CD4-positive, alpha-beta T cell treated with Interferon gamma for 1 hour (primary cell): Measurements from ENCODE around the gene CFAP45.

Source experiments
- DNase-seq: peaks from one replicate; pipeline ENCODE4 v3.0.0-alpha.2; 2020

Gene CFAP45

DNA sequence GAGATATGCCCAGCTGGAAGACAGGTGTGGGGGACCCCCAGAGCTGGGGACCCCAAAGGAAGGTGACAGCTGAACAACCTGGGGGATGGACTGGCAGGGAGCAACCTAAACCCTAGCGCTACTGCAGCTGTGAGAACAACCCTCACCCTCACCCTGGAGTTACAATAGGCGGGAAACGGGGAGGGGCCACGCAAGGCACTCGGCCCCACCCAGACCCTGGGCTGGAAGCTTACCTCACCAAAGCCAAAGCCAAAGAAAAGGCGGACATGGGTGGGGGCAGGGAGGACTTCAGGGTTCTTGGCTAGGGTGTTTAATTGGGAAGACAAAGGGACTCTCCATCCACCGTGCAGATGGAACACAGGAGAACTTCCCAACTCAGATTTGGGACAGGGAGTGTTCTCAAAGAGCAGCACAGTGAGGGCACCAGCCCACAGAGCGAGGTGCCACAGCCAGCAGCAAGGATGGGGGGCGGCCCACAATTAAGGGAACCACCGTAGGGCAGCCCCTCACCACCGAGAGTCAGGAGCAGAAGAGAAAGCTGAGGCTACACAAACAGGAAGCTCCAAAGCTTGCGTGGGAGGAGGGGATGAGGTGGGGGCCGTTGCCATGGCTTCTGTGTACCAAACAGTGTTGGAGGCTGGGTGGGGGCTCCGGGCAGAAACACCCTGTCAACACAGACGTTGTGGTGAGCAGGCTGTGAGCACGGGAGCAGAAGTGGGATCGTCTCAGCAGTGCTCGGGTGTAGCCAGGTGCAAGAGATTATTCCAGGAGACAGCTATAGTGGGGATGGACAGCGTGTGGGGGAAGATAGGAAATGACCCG, 23.4 kb upstream of the CFAP45 start:
- DNase-seq, result peak; percentile 98

DNA sequence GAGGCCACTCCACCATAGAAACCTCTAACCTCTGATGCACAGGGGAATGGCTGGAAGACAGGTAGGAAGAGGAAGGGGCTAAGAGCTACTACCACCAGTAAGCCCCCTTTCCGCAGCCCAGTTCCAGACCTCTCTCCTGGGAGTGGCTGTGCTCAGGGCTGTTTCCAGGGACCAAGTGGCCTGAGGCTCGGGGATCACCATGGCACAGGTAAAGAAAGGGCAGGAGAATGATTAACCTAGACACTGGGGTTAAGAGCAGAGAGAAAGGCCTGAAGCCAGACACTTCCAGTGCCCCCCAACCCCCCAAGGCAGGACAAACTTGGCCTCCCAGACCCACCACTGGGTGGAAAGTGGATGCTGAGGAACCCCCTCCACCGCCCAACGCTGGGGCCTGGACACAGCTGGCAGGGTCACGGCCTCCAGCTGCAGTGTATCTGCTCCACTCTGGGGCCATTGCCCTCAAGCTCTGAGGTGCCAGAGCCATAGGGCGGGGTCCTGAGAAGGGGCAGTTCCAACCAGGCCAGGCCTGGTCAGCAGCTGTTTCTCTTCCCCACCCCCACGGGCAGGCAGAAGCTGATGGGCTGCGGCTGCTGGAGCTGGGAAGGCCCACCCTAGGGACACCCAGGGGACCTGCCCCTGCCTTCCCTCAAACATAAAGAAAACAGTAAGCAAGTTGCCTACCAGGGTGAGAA, 22.7 kb upstream of the CFAP45 start:
- DNase-seq, result peak; percentile 53

DNA sequence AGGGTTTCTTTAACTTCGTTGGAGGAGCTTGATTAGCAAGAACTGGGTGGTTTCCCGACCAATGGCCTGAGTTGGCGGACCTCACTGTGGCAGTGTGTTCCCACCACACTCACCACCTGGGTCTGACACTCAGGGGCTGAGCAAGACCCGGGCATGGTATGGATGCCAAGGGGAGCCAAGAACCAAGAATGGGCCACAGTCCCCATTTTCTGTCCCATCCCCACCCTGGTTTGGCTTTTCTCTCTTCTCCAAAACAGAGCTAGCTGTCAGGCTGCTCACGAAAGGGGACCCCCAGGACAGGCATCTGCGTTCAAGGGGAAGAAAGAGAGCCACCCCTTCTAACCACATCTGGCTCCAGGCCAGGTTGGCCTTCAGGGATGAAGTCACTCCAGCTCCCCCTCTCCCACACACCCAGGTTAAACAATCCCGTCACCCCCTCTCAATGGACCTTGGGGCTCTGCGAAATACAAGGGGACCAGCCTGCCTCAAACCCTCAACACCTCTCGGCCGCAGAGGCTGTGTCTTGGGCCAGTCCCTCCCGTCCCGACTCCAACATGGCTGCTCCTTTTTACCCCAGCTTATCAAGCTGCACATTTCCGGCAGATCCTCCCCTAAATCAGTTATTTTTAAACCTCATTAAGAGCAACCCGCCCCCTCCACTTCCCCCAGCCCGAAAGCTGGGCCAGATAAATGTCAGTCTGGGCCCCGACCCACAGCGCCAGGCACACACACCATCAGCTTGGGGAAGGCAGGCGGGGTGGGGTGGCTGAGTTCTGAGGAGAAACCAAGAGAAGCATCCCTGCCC, 21.9 kb upstream of the CFAP45 start:
- DNase-seq, result peak; percentile 66

DNA sequence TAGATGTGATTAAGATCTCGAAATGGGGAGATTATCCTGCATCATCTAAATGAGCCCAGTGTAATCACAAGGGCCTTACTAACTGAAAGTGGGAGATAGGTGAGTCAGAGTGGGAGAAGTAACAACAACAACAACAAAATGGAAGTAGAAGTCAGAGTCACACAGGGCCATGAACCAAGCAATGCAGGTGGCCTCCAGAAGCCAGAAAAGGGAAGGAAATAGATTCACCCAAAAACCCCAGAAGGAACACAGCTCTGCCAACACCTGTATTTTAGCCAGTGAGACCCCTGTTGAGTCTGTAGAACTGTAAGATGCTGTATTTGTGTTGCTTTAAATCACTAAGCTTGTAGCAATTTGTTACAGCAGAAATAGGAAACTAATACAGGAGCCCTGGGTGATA, 21.3 kb upstream of the CFAP45 start:
- DNase-seq, result peak; percentile 57

DNA sequence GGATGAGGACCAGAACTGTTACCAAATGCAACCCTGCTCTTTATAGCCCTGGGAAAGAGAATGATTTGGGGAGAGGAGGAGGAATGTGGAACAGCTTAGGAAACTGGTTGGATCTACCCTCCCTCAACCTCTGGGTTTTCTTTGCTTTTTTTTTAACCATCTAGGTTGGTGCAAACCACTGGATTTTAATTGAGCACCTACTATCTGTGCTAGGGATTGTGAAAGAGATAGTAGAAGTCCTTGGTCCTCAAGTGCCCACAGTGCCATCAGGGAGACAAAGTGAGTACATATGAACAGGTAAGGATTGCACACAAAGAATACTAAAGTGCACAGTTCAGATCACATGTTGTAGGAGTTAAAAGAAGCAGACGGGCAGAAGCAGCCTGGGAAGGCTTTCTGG, 20.7 kb upstream of the CFAP45 start:
- no peak for DNase-seq

DNA sequence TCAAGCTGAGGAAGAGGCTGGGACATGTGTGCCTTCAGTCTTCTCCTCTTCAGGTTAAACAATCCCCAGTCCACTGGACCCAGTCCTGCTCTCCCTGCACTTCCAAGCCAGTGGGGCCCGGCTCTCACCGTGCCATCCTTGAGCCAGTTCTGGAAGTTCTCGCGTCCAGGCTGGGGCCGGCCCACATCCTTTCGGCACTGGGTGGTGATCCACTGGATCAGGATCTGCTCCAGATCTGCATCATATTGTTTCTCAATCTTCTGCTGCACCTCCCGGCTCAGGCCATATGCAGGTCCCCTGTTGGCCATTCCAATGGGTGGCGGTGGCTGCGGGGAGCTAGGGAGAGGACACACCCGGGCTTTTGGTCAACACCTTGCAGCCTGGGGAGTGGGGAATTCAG, 20.2 kb upstream of the CFAP45 start:
- no peak for DNase-seq

DNA sequence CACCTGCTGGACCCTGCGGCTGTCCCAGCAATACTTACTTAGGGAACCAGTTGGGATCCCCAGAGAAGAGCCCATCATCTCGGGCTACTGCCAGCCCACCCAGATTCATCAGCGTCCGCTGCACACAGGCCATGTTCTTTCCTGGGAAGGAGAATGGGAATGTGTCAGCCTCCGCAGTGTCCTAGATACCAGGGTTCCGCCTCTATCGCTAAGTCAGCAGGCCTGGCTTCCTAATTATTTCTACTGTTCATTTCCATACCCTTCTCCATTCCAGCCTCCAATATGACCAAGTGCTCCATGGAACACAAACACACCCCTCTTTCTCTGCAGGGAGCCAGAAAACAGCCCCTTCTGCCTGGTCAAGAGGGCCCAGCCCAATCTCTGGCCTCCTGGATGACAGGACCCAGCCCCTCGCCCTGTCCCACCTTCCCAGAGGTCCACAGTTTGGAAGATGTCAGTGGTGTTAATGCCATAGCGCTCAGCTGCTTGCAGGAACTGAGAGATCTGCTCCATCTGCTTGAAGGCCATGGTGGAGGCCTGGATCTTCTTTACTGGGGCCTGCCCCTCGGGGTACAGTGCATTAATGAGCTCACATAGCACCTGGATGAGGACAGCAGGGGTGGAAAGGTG, 19.4 kb upstream of the CFAP45 start:
- DNase-seq, result no peak

DNA sequence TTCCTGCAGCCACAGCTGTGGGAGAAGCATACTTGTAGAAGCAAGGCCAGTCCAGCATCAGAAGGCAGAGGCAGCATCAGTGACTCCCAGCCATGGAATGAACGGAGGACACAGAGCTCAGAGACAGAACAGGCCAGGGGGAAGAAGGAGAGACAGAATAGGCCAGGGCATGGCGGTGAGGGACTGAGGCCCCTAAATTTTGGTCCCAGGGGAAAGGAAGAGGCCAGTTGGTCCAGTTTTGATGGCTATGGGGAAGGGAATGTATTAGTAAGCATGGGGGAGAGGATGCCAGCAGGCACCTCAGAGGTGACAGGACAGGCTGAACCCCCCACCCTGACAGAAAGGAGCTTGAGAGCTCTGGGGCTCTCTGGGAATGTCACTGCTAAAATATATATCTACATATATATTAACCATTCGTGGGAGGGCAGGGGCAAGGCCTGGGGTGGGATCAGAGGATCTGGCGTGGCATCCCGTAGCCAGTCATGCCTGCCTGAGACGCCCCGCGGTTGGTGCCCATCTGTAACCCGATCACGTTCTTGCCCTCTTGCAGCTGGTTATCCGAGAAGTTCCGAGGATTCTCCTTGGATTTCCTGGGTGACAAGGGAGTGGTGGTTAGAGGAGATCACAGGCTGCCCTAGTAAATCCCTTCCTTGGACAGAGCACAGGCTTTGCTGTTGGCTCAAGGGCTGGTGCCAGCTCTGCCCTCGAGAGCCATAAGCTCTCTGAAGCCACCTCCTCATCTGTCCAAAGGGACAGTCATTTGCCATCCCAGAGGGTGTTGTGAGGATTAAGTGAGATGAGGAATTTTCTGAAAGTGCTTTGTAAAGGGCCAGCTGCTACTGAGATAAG, 18.6 kb upstream of the CFAP45 start:
- DNase-seq, result no peak

DNA sequence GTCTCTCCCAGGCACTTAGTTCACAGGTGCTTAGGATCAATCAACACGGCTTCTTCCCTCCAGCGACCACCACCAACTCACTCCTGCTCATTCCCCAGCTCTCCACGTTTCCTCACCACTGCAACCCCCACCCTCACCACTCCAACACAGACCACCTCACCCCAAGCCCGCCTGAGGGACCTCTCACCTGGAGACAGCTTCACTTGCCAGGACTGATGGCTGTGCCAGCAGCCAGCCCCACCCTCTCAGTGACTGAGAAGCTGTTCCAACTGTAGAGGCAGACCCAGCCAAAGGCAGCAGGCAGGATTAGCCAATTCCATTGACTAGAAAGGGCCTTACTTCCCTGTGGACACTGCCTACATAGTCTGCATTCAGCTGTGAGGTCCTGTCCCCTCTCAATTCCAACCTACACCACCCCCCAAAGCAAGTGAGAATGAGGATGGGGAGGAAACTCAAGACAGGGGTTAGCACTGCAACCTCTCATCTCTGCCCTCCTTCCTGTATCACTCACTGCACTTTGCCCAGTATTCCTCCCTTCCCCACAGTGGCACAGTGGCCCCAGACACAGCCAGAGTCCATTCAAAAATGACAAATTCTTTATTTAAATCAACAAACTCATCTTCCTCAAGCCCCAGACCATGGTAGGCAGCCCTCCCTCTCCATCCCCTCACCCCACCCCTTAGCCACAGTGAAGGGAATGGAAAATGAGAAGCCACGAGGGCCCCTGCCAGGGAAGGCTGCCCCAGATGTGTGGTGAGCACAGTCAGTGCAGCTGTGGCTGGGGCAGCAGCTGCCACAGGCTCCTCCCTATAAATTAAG, 17.8 kb upstream of the CFAP45 start:
- DNase-seq, result no peak

DNA sequence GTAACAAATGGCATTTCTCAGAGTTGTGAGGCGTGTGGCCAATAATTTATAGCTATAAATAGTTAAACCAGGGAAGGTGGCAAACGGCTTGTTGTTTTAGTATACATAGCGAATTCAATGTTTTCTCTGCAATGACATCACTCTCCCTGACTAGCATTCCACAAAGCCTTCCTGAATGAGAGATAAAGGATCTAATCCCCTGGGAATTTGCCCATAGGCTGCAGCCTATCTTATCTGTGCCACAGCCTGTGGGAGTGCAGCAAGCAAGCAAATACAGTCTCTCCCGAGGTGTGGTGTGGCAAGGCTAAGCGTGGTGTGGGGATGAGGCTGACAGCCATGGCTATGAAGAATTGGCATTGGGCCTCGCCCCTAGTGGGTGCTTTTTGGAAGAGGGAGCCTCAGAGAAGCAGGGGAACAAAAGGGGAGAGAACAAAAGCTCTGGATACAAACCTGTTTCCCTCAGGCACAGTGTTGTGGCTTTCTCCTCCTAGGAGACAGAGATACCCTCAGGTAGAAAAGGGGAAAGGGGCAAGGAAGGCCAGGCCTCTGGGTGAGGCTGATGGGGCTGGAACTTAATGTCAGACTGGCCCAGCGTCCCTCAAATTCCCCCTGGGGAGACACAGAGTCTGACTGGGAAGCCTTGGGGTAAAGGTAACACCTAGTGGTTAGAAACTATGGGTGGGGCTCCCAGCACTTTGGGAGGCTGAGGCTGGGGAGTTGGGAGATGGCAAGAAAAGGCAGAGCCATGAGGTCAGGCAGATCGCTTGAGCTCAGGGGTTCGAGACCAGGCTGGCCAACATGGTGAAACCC, 16.5 kb upstream of the CFAP45 start:
- DNase-seq, result no peak

DNA sequence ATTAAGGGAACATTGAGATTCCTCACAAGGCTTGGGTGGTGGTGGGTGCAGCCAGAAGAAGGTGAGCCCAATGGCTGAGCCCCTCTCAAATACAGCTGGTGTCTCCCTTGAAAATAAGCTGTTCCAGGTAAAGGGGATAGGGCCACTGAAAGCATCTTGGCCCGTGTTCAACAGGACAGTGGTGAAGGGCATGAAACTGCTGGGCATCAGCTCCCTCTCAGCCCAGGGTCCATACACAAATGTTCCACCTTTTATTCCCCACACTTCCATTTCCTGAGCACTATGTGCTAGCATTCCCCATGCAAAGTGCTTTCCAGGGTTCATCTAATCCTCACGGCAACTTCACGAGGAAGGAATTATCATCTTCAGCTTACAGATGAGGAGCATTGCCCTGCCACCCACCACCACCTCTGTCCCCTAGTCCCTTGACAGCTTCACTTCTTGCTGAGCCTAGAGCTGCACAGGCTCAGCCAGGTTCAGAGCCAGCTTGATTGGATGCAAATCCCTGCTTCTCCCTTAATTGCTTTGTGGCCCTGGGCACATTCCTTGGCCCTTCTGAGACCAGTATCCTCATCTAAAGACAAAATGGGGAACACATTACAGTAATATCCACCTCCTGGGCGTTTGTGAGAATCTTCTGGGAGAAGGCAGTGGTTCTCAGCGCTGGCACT, 15.7 kb upstream of the CFAP45 start:
- no peak for DNase-seq

DNA sequence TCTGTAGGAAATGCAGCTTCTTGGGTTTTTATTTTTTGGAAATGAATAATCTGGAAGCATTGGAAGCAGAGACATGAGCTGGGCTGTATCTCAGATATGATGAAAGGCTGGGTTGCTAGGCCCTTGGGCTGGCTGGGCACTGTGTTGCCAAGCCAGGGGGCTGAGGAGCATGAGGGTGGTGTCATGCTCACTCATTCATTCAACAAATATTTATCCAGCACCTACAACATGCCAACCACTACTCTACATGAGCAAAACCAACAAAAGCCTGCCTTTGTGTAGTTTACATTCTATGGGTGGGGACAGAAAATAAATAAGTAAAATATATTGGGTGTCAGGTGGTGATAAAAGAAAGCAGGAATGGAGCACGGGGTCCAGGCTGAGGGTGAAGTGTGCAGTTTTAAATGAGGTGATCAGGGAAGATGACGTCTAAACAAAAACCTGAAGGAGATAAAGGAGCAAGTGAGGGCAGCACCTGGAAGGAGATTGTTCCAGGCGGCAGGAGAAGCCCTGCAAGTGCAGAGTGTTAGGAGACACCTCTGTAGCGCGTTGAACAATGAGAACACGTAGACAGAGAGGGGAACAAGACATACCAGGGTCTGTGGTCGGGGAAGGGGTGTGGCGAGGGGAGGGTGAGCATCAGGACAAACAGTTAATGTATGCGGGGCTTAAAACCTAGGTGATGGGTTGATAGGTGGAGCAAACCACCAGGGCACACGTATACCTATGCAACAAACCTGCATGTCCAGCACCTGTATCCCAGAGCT, 14.5 kb upstream of the CFAP45 start:
- no peak for DNase-seq

DNA sequence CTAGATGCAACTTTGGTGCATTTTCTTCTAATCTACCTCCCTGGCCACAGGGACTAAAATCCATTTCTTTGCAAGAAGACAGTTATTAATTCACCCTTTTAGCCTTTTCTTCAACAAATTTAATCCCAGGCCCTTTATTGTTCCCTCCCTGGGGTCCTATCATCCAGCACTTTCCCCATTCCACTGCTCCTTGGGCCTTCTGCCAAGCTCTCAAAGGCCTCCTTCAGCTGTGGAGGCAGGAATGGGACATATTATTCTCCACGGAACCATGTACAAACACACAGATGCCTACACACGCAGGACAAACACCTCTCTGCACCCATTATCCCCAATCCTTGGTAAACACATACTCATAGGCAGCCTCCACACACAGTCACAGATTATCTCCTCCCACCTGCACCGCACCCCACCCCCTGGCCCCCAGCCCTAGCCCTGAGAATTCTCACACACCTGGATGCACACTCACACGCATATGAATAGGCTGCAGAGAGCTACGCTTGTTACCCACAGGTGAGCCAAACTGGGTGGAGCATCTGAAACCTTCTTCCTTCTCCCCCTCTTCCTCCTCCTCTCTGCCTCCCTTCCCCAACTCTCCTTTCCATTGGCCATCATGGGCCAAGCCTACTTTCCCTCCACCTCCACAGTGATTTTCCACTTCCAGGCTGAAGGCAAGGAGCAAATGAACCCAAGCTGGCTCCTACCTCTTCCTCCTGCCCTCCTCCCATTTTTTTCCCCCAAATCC, 13.7 kb upstream of the CFAP45 start:
- no peak for DNase-seq

DNA sequence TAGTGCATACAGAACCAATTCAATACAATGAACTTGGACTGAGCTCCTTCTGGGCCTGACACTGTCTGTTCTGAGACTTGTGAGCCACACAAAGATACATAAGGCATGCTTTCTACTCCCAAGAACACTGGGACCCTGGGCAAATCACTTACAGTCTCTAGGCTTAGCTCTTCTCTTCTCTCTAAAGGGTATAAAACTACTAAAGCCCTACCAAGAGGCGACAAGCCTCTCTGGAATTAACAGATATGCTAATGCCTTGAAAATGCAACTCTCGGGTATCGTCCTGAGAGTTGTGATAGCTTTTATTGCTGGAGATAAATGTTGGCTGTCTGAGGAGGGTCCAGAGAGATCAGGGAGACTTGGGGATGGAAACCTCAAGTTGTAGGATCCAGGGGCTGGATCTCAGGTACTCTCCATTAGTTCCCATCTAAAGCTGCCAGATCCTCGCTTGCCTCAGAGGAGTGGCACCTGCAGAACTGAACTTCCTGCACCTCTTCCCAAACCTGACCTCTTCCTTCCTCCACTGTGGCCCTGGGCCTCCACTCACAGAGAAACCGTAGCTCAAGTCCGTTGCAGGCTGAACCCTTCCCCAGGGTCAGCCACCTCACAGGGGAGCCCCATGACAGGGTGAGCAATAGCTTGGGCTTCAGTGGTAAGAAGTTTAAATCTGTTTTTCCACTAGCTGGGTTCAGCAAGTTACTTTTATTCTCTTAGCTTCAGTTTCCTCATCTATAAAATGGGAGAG, 11.5 kb upstream of the CFAP45 start:
- no peak for DNase-seq

DNA sequence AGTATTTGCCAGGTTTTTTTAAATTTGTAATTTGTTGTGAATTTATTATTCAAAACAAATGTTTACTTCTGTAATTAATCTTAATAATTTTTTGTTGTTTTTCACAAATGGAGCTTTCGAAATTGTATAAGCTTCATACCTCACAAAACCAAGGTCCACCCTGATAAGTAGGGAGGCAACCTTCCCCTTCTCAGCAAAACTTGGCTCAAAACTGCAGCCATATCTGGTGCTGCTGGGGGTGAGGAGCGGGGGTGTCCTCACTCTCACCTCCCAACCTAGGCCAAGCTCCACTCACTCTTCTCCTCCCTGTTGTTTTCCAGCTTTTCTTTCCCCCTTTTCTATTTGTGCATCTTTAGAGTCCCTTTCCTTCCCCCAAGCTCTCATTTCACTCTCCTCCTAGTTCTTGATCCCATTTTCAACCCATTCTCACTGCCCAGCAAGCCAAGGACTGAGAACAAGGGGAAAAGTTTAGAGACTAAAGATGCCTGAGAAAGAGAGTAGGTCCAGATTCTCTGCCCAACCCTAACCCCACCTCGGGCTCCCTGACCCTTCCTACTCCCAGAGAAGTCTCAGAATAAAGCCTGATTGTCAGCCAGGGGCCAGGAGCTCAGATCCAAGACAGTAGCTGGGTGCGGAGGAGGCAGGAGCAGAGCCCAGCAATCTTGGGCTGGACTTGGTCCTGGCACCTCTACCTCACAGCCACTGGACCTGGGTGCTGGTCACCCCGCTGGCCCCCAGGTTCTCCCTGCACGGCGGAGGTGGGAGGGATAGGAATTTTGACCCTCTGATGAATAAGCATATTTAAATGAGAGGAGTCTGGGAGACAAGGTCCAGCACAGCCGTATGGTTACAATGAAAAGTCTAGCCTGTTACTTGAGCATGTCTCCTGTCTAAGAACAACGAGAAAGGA, 8.3 kb upstream of the CFAP45 start:
- DNase-seq, result no peak

DNA sequence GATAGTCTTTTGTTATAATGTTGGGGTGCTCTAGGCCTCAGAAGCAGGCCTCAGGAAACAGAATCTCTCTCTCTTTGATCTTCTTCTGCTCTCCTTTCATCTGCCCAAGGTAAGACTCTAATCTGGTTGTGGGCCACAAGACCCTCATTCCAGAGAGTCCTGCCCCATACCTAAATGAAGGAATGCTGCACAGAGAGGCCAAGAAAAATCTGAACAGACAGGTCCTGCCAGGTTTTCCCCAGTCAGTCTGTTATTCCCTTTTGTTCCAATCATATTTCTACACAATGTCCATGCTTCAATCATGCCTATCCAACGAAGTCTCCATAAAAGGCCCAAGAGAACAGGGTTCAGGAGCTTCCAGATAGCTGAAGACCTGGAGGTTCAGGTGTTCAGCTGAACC, 7.0 kb upstream of the CFAP45 start:
- no peak for DNase-seq
